ENCODE measurements around the gene GDF9. TPM values are rescaled to one million over a fixed set of nuclear protein-coding genes. Genes with fewer than 3 reads are reported as not detected.
"Not testable (repeated sequence)": the region's sequence is repeated elsewhere in the genome, so short reads cannot be mapped to it uniquely, and the experiment has no call there.

GDF9 gene
- total RNA-seq, 4 donors from 2014 or later = 0.24 to 1.3 (median 0.31) TPM; not detected in 1

DNA sequence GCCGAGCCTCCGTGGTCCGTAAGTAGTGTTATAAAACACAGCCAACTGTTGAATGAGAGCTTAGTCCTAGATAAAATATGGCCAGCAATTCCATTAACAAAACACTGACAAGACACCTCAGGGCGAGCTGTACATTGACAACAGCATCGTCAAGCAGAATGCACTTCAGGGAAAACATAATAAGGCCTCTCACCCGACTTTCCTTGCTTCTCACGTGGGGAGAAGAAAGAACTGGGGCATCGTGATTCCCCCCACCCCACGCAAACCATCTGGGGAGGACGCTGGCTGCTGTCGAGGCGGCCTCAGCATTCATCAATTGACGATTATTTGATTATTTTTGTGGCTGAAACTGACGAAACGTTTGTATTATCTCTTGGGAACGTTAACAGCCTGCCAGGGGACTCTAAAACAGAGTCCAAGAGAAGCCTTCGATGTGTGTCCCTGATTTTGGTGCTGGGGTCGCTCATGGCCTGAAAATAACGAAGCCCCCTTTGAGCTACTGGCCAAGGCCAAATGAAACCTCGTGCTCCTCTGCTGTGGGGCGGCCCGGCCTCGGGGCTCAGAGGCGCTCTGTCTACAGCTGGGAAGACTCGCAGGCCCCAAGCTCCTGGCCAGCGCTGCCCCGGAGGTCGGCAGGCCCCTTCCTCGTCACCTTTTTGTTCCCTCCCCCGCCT is 464 bp downstream of the GDF9 start:
- peak; percentile 67 for ATAC-seq (ENCODE audit: low FRiP score)
- TF ChIP-seq, protein P1, sequence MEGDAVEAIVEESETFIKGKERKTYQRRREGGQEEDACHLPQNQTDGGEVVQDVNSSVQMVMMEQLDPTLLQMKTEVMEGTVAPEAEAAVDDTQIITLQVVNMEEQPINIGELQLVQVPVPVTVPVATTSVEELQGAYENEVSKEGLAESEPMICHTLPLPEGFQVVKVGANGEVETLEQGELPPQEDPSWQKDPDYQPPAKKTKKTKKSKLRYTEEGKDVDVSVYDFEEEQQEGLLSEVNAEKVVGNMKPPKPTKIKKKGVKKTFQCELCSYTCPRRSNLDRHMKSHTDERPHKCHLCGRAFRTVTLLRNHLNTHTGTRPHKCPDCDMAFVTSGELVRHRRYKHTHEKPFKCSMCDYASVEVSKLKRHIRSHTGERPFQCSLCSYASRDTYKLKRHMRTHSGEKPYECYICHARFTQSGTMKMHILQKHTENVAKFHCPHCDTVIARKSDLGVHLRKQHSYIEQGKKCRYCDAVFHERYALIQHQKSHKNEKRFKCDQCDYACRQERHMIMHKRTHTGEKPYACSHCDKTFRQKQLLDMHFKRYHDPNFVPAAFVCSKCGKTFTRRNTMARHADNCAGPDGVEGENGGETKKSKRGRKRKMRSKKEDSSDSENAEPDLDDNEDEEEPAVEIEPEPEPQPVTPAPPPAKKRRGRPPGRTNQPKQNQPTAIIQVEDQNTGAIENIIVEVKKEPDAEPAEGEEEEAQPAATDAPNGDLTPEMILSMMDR (IDR thresholded peaks at IDR 0.05) = no peak
- DNase-seq (ENCODE audit: low spot score) = no peak

DNA sequence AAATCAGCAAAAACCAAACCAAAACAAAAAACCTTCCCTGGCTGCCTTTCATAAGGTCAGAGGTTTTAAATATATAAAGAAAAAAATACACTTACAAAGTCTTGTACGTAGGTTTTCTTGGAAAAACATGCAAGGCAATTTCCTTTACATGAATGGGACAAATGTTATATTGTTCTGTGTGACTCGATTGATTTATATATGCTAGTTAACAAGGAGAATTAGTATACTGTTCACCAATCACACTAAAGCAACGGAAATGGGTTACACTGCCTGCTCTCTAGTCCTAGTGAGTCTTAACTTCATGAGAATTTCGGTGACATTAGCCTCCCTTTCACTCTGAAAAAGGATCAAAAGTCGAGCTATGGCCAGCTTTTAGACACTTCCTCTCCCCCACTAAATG is 5.5 kb downstream of the GDF9 start:
- TF ChIP-seq, protein P1 (IDR thresholded peaks at IDR 0.05) = no peak
- DNase-seq (ENCODE audit: low spot score) (no peak), ATAC-seq (ENCODE audit: low FRiP score) (no peak)

DNA sequence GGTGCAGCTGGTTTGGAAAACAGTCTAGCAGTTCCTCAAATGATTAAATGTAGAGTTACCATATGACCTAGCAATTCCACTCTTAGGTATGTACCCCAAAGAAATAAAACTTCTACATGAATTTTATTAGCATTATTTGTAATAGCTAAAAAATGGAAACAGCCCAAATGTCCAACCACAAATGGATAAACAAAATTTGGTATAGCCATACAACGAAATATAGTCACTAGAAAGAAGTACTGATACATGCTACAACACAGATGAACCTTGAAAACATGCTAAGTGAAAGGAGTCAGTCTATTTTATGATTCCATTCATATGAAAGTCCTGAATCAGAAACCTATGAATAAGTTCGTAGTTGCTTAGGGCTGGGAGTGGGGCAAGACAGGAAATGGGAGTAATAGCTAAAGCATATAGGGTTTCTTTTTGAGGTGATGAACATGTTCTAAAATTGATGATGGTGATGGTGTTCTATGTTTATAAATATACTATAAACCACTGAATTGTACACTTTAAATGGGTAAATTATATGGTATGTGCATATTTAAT is 6.3 kb downstream of the GDF9 start:
- ATAC-seq (ENCODE audit: low FRiP score) (no peak), DNase-seq (ENCODE audit: low spot score) (no peak)
- TF ChIP-seq, protein P1 (IDR thresholded peaks at IDR 0.05) = no peak

DNA sequence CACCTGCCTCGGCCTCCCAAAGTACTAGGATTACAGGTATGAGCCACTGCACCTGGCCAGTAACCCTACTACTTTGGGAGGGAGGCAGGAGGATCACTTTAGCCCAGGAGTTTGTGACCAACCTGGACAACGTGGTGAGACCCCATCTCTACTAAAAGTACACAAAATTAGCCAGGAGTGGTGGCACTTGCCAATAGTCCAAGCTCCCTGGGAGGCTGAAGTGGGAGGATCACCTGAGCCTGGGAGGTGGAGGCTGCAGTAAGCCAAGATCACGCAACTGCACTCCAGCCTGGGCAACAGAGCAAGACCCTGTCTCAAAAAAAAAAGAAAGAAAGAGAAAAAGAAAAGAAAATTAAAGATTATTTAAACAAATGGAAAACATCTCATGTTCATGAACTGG is 10.3 kb downstream of the GDF9 start:
- TF ChIP-seq, protein P1 (IDR thresholded peaks at IDR 0.05) = no peak
- ATAC-seq (ENCODE audit: low FRiP score) (no peak), DNase-seq (ENCODE audit: low spot score) (no peak)

DNA sequence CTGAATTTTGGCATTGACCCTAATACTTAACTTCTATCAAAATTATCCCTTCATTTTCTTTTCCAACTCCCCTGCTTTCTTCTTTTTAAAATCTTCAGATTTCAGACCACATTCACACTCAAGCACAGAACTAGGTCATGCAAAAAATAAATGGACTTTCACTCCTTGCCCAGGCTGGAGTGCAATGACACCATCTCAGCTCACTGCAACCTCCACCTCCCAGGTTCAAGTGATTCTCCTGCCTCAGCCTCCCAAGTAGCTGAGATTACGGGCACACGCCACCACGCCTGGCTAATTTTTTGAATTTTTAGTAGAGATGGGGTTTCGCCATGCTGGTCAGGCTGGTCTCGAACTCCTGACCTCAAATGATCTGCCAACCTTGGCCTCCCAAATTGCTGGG is 11.3 kb downstream of the GDF9 start:
- not testable (repeated sequence) for ATAC-seq (ENCODE audit: low FRiP score); DNase-seq (ENCODE audit: low spot score)

DNA sequence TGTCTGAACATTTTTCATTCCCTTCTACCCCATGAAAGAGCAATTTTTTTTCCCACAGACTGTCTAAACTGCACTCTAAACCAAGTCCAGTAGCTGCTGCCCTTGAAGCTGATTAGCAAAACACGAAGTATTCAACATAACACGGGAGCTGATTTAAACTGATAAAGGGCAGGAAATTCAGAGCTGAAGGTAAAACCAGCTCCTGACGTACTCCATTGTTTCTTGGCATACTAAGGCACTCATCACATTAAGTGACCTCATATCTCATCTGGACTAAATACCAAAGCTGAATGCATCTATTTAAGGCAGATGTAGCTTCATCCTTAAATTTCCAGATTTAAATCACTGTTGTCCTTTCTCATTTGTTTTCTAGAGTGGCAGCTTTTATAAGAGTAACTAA is 12.0 kb downstream of the GDF9 start:
- TF ChIP-seq, protein P1 (IDR thresholded peaks at IDR 0.05) = no peak
- no peak for DNase-seq (ENCODE audit: low spot score)
- no peak for ATAC-seq (ENCODE audit: low FRiP score)

DNA sequence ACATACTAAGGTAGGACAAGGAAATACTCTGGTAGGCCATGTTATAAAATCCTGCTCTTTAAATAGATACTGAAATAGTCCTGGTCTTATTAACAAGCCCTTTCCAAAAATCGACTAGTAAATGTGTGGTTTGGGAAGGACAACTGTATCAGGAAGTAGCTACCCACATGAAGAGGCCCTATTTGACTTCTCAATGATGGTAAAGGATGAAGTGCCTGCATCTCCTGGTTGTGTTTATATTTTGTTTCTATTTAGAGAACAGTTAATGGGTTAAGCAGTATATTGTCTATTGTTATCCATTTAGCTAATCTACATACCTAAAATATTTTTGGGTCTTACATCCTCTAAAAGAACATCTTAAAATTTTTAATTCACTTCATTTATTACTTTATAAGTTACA is 12.5 kb downstream of the GDF9 start:
- ATAC-seq (ENCODE audit: low FRiP score) (no peak), DNase-seq (ENCODE audit: low spot score) (no peak)
- TF ChIP-seq, protein P1 (IDR thresholded peaks at IDR 0.05) = no peak

All from omental fat pad (tissue), 4 donors.